ENCODE measurements around the gene APOBEC2. TPM values are rescaled to one million over a fixed set of nuclear protein-coding genes. Genes with fewer than 3 reads are reported as not detected.
A peak's percentile ranks its signal among the peaks of the same experiment; 100 is the strongest.

Gene APOBEC2
- total and polyA plus RNA-seq, 9 of the 15 experiments (the other 6 are each of a cell fraction or from before 2014, with no cell fraction given): 0.25 to 1.6 TPM; not detected in 7

- no peak for TF ChIP-seq PURB (CRISPR knock-in tag; IDR thresholded peaks at IDR 0.05; ENCODE audit: low read depth)
- TF ChIP-seq ZNF23 (CRISPR knock-in tag; IDR thresholded peaks at IDR 0.05): no peak
- TF ChIP-seq BMI1 (IDR thresholded peaks at IDR 0.05; ENCODE audit: low read length): no peak
- no peak; the same call in 1 of the 2 replicates for TF ChIP-seq USF2 (CRISPR knock-in tag; IDR thresholded peaks at IDR 0.05)
- TF ChIP-seq TGIF2 (CRISPR knock-in tag; IDR thresholded peaks at IDR 0.05): 0 out of 2 replicates have a peak, but pooled peaks have one; percentile 11
- no peak for TF ChIP-seq ZBTB17 (CRISPR knock-in tag; IDR thresholded peaks at IDR 0.05)
- peak; percentile 44 to 54 (median 45); a peak in 4 of 6 replicates for TF ChIP-seq CTCF (IDR thresholded peaks at IDR 0.05 in 2 of 3, conservative IDR thresholded peaks at IDR 0.05 in 1 of 3; ENCODE audit: insufficient read depth in 2 of 3, low read depth in 1 of 3, low read length in 3 of 3)
- no peak for TF ChIP-seq ZNF696 (CRISPR knock-in tag; conservative IDR thresholded peaks at IDR 0.05)
- TF ChIP-seq TOE1 (IDR thresholded peaks at IDR 0.05; ENCODE audit: borderline replicate concordance): no peak
- no peak for TF ChIP-seq TOE1 (CRISPR knock-in tag; IDR thresholded peaks at IDR 0.05; ENCODE audit: borderline replicate concordance, low read depth)
- no peak for TF ChIP-seq FOXJ2 (tag; IDR thresholded peaks at IDR 0.05)
- TF ChIP-seq POU5F1 (IDR thresholded peaks at IDR 0.05; ENCODE audit: borderline replicate concordance, low read depth, low read length, partially characterized antibody): no peak
- peak; percentile 60; the same call in 1 of the 2 replicates for TF ChIP-seq SPI1 (IDR thresholded peaks at IDR 0.05; ENCODE audit: borderline replicate concordance, low read depth, low read length)
- TF ChIP-seq, protein P1, sequence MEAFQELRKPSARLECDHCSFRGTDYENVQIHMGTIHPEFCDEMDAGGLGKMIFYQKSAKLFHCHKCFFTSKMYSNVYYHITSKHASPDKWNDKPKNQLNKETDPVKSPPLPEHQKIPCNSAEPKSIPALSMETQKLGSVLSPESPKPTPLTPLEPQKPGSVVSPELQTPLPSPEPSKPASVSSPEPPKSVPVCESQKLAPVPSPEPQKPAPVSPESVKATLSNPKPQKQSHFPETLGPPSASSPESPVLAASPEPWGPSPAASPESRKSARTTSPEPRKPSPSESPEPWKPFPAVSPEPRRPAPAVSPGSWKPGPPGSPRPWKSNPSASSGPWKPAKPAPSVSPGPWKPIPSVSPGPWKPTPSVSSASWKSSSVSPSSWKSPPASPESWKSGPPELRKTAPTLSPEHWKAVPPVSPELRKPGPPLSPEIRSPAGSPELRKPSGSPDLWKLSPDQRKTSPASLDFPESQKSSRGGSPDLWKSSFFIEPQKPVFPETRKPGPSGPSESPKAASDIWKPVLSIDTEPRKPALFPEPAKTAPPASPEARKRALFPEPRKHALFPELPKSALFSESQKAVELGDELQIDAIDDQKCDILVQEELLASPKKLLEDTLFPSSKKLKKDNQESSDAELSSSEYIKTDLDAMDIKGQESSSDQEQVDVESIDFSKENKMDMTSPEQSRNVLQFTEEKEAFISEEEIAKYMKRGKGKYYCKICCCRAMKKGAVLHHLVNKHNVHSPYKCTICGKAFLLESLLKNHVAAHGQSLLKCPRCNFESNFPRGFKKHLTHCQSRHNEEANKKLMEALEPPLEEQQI (IDR thresholded peaks at IDR 0.05): no peak
- no peak for TF ChIP-seq RBM39 (optimal IDR thresholded peaks at IDR 0.05; ENCODE audit: low read depth, low read length)
- no peak for TF ChIP-seq CCAR2 (IDR thresholded peaks at IDR 0.05; ENCODE audit: low read depth, low read length)
- peak; percentile 74 for TF ChIP-seq CREB1 (IDR thresholded peaks at IDR 0.05)
- TF ChIP-seq CREB1 (CRISPR knock-in tag; IDR thresholded peaks at IDR 0.05): peak; percentile 67
- TF ChIP-seq KDM5B (IDR thresholded peaks at IDR 0.05; ENCODE audit: insufficient replicate concordance, low read depth, low read length): peak; percentile 76
- TF ChIP-seq BRCA1 (IDR thresholded peaks at IDR 0.05): no peak
- TF ChIP-seq BRCA1 (CRISPR knock-in tag; IDR thresholded peaks at IDR 0.05): no peak
- no peak for TF ChIP-seq PPARD (CRISPR knock-in tag; IDR thresholded peaks at IDR 0.05)
Measured at GRCh38 chr6:41073203-41073967, 20.4 kb downstream of the APOBEC2 start (continued).

All from K562 (cell line).